Left cardiac atrium (tissue), 4 donors: ENCODE results near the gene PPP2R2B. TPM values are rescaled to one million over a fixed set of nuclear protein-coding genes. Genes with fewer than 3 reads are reported as not detected.

ENCODE experiments used
- ATAC-seq, 2 donors: fragments of 200-7000 bp; cut with Tn5 transposase; one replicate each; pipeline ENCODE4 v1.9.1; 2020; ENCODE audit warnings: mild to moderate bottlenecking in 2 of 2, moderate library complexity in 2 of 2
- DNase-seq: peaks from one replicate; pipeline ENCODE4 v3.0.0-alpha.2; 2020
- intact Hi-C, 2 donors: fragments of 100-400 bp; cut with DNase I; formaldehyde crosslinking; loops; one replicate each; pipeline versions ENCODE4 v1.14.1 to v1.15.1; 2022 to 2023
- total RNA-seq, 2 donors: library from RNA; stranded (reverse); fragmentation: NEBNext Ultra II Directional; extraction: Animal tissue kit (Norgen Biotek cat#: 25700); gene quantifications; one replicate each; pipeline ENCODE4 v1.2.1, GENCODE V29; 2021
- donor health status: DM: no; HTN: yes; CAD: no.
- donor health status: DM: no; HTN: yes; CAD: no; lungs with severe emphysema.
- donor health status: DM: yes; HTN: yes; CAD: no.
- donor health status: Dilated cardiomyopathy.

PPP2R2B gene
- total RNA-seq, 2 donors from 2014 or later, result 0.74 to 1.3 TPM

GRCh38 chr5:146720107-146720506 is 158.4 kb downstream of the PPP2R2B start:
- no peak for DNase-seq
- ATAC-seq, result no peak

GRCh38 chr5:146719179-146719578 is 159.4 kb downstream of the PPP2R2B start:
- intact Hi-C loops, result no loop called here
- DNase-seq (no peak), ATAC-seq (no peak)

More at GRCh38 chr5:146720107-146720506, 158.4 kb downstream of the PPP2R2B start:
- intact Hi-C loops, result no loop called here

- ATAC-seq (no peak), DNase-seq (no peak)
- intact Hi-C loops, result no loop called here
Measured at GRCh38 chr5:146718609-146719008, 159.9 kb downstream of the PPP2R2B start.

- no peak for DNase-seq
- no peak for ATAC-seq
- intact Hi-C loops, result no loop called here
Measured at GRCh38 chr5:146717951-146718350, 160.6 kb downstream of the PPP2R2B start.

GRCh38 chr5:146716636-146717035 is 161.9 kb downstream of the PPP2R2B start:
- intact Hi-C loops, result no loop called here
- DNase-seq (no peak), ATAC-seq (no peak)

GRCh38 chr5:146710348-146710747 is 168.2 kb downstream of the PPP2R2B start:
- DNase-seq (no peak), ATAC-seq (no peak)
- intact Hi-C loops, result no loop called here

GRCh38 chr5:146707316-146707715 is 171.2 kb downstream of the PPP2R2B start:
- intact Hi-C loops, result no loop called here
- no peak for DNase-seq
- no peak for ATAC-seq

- ATAC-seq, result no peak
- no peak for DNase-seq
- intact Hi-C loops, result no loop called here
Measured at GRCh38 chr5:146706321-146706972, 172.1 kb downstream of the PPP2R2B start.

GRCh38 chr5:146704949-146705665 is 173.4 kb downstream of the PPP2R2B start:
- intact Hi-C loops, result no loop called here
- ATAC-seq (no peak), DNase-seq (no peak)

- intact Hi-C loops, result no loop called here
- ATAC-seq (peak in 1 of 2 donors; percentile 42), DNase-seq (no peak)
Measured at GRCh38 chr5:146703899-146704298, 174.7 kb downstream of the PPP2R2B start.

- no peak for DNase-seq
- intact Hi-C loops, result no loop called here
- no peak for ATAC-seq
Measured at GRCh38 chr5:146703499-146703898, 175.1 kb downstream of the PPP2R2B start.

- ATAC-seq (no peak), DNase-seq (no peak)
- intact Hi-C loops, result no loop called here
Measured at GRCh38 chr5:146699664-146700418, 178.7 kb downstream of the PPP2R2B start.

- DNase-seq (no peak), ATAC-seq (no peak)
- intact Hi-C loops, result no loop called here
Measured at GRCh38 chr5:146699138-146699537, 179.4 kb downstream of the PPP2R2B start.

- DNase-seq (no peak), ATAC-seq (no peak)
- intact Hi-C loops, result no loop called here
Measured at GRCh38 chr5:146698651-146699050, 179.9 kb downstream of the PPP2R2B start.

- intact Hi-C loops, result no loop called here
- DNase-seq, result no peak
- ATAC-seq, result no peak
Measured at GRCh38 chr5:146697211-146697610, 181.3 kb downstream of the PPP2R2B start.

- intact Hi-C loops, result no loop called here
- ATAC-seq (no peak), DNase-seq (no peak)
Measured at GRCh38 chr5:146695646-146696045, 182.9 kb downstream of the PPP2R2B start.

GRCh38 chr5:146690880-146691355 is 187.6 kb downstream of the PPP2R2B start:
- intact Hi-C loops, result no loop called here
- DNase-seq, result no peak
- ATAC-seq, result no peak

GRCh38 chr5:146687630-146688029 is 190.9 kb downstream of the PPP2R2B start:
- DNase-seq (no peak), ATAC-seq (no peak)
- intact Hi-C loops, result no loop called here

- intact Hi-C loops, result no loop called here
- no peak for DNase-seq
Measured at GRCh38 chr5:146683861-146684260, 194.7 kb downstream of the PPP2R2B start.

GRCh38 chr5:146682899-146683532 is 195.5 kb downstream of the PPP2R2B start:
- intact Hi-C loops, result no loop called here
- peak in 1 of 2 donors; percentile 51 for ATAC-seq

More at GRCh38 chr5:146683861-146684260, 194.7 kb downstream of the PPP2R2B start:
- no peak for ATAC-seq

More at GRCh38 chr5:146682899-146683532, 195.5 kb downstream of the PPP2R2B start:
- DNase-seq, result no peak
